Stimulated activated CD4-positive, alpha-beta T cell treated with anti-CD3 and anti-CD28 coated beads, Interleukin-12 subunit alpha, Interleukin-12 subunit beta, amount 100 ng/mL, for 24 hours (primary cell): ENCODE measurements around the gene BBS9.

Source experiments
- DNase-seq, 2 experiments: peaks; one replicate each; pipeline ENCODE4 v3.0.0-alpha.2; 2020; ENCODE audit warnings: low read depth in 2 of 2

BBS9 gene

DNA sequence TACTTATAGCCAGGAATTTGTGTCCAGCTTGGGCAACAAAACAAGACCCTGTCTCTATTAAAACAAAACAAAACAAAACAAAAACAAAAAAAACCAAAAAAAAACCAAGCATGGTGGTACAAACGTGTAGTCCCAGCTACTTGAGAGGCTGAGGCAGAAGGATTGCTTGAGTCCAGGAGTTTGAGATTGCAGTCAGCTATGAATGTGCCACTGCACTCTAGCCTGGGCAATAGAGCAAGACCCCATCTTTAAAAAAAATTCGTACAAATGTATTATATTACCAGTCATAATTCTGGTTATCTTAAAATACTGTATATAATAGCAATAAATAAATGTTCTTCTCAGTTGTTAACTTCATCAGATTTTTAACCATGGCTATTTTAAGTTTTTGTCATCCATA is 2.3 kb upstream of the BBS9 start:
- DNase-seq: no peak

GRCh38 chr7:33128631-33128989 is 754 bp upstream of the BBS9 start:
- DNase-seq: no peak

DNA sequence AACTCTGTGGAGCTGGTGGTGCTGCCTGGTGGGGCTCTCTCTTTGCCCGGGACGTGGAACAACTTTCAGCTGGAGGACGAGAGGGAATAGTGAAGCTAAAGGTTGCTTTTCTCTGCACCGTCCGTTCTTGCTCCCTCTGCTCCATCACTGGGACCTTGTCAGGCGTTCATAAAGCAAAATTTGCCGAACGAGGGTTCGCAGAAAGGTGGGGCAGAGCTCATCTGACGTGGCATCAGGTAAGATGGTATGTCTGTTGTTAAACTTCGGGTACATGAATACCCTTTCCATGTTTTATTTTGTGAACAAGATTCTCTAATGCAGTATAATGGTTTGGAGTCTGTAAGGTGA is 416 bp downstream of the BBS9 start:
- DNase-seq: no peak

GRCh38 chr7:33130184-33130583 is 820 bp downstream of the BBS9 start:
- DNase-seq: no peak

- no peak for DNase-seq
Observed at GRCh38 chr7:33137103-33137502, 7.7 kb downstream of the BBS9 start.

DNA sequence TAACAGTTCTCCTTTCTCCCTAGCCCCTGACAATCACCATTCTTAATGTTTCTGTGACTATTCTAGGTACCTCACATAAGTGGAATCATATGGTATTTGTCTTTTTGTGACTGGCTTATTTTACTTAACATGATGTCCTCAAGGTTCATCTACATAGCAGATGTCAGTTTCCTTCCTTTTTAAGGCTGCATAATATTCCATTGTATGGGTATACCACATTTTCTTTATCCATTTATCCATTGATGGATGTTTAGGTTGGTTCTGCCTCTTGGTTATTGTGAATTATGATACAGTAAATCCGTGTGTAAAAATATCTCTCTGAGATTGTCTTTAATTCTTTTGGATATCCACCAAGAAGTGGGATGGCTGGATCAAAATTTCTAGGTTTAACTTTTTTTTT is 13.2 kb downstream of the BBS9 start:
- DNase-seq: no peak

GRCh38 chr7:33143996-33144718 is 14.8 kb downstream of the BBS9 start:
- DNase-seq: no peak

DNA sequence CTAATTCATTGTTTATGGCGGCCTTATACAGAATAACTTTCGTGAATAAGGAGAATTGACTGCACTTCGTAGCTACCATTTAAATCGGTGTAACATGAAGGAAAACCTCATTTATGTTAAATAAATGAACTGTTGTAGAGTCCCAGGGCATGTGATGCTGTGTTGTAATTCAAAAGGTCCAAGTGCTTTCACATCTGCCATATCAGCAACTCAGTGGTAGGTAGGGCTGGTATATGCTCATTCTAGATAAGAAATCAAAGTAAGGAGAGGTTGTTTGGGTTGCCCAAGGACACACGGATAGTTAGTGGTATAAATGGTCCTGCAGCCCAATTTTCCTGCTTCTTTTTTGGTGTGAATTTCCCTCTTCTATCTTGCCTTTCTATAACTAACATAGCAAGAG is 15.8 kb downstream of the BBS9 start:
- DNase-seq: no peak

- no peak for DNase-seq
Observed at GRCh38 chr7:33152087-33152486, 22.7 kb downstream of the BBS9 start.

- DNase-seq: no peak
Observed at GRCh38 chr7:33155811-33156210, 26.4 kb downstream of the BBS9 start.

DNA sequence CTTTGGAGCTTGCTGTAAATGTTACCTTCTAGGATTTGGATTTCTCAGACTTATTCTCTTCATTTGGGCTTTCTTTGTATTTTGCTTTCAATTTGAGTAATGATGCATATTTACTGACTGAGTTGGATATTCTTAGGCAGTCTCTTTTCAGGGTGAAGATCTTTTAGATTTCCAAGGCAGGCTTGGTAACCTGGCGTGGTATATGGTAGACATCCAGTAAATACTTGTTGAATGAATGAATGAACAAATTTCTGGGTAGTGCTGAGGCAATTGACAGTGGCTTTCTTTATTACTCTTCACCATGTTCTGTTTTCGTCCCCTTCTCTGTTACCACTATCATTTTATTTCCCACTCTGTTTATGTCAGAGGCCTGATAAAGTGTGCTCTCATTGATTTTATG is 27.1 kb downstream of the BBS9 start:
- DNase-seq: no peak

DNA sequence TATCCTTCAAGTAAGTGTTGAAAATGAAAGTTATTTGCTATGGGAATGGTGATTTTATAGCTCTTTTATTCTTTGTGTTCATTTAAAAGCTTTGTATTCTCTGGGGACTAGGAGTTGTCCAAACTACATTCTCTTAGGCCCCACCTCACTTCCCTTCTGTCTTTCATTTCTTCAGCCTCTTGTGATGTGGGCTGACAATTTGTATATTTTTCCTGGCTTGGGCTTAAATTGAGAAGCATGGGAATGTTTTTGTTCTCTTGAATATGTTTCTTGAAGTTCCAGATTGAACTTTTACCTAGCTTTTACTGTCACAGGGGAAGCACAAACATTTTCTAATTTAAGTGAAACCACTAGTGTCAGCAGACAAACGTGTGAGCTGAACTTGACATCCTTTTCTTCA is 27.9 kb downstream of the BBS9 start:
- DNase-seq: no peak

DNA sequence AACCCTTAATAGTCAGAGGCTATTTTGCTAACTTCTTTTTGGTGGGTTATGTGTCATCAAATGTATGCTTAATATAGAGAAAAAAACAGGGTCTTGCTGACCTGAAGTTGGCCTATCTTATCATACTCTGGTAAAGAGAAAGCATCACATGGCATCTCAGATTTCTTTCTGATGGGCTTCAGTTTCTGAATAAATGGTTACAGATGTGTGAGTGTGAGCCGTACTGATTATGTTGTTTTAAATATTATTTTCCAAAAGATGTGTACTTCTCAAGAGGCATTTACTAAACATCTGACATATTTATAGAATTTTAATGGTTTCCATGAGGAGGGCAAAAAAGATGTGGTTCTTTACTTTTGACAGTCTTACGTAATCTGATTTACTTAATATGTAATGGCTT is 28.4 kb downstream of the BBS9 start:
- no peak for DNase-seq

GRCh38 chr7:33177876-33178275 is 48.5 kb downstream of the BBS9 start:
- DNase-seq: no peak

DNA sequence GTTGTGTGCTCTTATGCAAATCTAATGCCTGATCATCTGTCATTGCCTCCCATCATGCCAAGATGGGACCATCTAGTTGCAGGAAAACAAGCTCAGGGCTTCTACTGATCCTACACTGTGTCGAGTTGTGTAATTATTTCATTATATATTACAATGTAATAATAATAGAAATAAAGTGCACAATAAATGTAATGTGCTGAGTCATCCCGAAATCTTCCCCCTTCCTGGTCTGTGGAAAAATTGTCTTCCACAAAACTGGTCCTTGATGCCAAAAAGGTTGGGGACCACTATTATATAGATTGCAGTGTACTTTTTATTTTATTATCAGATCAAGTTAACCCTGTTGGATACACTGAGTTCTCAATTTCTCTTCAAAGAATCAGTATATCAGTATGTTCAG is 50.2 kb downstream of the BBS9 start:
- no peak for DNase-seq

DNA sequence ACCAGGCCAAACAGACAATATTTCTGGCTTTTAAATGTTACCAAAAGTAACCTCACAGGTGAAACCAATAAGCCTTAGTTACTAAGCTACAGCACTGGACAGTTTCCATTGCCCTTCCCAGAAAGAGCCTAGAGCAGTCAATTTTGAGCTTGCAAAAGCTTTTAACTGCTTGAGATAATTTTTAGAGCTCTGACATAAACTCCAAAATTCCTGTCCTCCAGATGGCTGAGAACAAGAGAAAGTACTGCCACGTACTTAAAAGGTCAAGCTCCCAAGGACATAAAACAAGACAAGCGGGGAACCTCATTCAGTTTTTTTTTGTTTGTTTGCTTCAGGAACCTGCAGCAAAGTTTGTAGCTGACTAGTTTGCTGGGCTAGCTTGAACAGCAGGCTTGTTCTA is 54.1 kb downstream of the BBS9 start:
- no peak for DNase-seq

- DNase-seq: no peak
Observed at GRCh38 chr7:33184828-33185227, 55.5 kb downstream of the BBS9 start.

DNA sequence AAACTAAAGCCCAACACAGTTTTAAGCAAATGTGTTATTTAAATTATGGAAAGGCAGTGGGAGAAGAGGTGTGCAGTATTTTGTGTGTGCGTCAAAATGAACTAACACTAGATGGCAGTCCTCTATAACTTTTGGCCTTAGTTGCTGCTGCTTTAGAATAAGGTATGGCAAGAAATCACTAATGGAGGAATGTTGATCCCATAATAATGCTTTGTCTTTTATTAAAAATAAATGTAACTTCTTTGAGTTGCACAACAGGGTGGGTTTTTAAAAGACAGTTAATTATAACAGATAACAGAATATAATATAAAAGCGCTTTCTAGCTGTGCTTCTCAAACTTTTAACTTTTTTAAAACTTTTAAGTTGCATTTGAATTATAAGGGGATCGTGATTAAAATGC is 56.4 kb downstream of the BBS9 start:
- no peak for DNase-seq

DNA sequence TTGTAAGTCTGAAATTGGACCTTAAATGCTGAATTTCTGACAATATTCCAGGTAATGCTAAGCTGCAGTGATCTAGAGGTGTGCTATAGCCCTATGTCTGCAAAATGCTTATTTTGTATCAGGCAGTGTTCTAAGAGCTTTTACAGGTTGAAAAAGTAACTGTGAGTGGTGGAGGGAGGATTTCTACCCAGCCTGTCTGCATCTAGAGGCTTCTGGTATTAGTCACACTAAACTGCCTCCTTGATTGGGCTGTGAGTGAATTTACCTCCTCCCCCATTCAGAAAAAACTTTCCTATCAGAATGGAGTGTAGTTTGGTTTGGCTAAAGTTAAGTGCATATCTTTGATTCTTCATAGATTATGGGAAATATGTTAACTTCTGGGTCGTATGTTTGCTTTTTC is 56.8 kb downstream of the BBS9 start:
- DNase-seq: no peak

GRCh38 chr7:33190688-33191304 is 61.4 kb downstream of the BBS9 start:
- DNase-seq: no peak

DNA sequence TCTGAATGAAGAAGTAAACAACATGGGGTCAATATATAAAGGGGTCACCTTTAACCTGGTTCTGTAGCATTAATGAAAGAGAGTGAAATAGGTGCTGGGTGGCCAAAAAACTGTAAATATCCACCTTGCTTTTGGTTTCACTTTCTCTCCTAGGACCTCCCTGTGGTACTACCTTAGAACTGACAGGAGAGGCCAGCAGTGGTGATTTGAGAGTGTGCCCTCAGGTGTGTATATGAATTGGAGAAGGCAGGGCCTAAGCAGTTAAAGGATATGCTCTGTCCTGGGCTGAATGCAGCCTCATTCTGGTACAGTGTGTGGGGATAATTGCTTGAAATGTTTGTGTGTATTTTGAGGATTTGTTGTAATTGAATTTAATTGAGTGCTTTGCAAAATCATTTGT is 62.0 kb downstream of the BBS9 start:
- no peak for DNase-seq

DNA sequence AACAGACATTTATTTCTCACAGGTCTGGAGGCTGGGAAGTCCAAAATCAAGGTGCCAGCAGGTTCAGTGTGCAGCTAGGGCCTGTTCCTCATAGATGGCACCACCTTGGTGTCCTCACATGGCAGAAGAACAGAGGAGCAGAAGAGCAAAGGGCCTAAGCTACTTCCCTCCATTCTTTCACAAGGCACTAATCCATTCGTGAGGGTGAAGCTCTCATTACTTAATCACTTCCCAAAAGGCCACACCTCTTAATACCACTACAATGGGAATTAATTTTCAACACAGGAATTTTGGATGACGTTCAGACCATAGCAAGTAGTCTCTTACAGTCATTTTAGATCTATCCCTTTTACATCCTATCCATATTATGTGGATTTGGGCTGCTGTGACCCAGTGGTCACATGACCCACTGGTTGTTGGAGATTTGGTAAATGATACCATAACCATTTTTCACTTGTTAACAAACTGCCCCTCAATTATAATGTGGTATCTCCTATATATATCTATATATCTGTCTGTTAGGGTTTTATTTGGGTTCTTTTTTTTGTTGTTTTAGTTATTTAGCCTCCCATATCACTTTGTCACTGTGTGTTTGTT is 63.4 kb downstream of the BBS9 start:
- DNase-seq: no peak

DNA sequence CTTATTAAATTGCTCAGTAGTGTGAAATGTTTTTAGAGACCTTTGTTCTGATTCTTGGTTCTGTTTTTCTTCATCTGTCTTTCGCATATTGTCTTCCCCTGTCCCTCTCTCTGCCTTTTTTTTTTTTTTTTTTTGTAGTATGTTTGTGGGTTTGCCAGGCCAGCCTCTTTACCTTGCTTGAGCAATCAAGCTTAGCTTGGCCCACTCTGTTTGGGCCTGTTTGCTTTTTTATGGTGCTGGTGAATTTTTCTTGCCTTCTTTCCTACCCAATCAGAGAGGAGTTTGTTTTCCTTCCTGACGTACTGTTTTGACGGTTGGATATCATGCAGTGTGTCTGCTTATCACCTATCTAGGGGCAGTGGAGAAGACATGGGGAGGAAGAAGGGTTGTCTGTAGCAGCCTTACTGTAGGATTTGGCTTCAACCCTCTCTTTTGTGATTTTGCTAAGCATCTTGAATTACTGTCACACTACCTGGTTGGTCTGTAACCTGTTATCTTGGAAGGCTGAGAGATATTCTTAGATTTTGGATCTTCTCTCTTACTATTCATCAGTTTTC is 64.0 kb downstream of the BBS9 start:
- DNase-seq: no peak
